Fibroblast of peridontal ligament (primary cell): ENCODE measurements around the gene CAPN12.

Experiments
- DNase-seq: peaks from one replicate; pipeline ENCODE4 v3.0.0-alpha.2; 2010; ENCODE audit errors: extremely low read depth

Gene CAPN12

GRCh38 chr19:38697197-38697596, 47.1 kb downstream of the CAPN12 start:
- DNase-seq = no peak

- no peak for DNase-seq
These were observed 47.6 kb downstream of the CAPN12 start for GRCh38 chr19:38696729-38697055.

- DNase-seq = no peak
These were observed 48.2 kb downstream of the CAPN12 start for GRCh38 chr19:38695832-38696728.

- no peak for DNase-seq
These were observed 49.0 kb downstream of the CAPN12 start for GRCh38 chr19:38695317-38695683.

GRCh38 chr19:38693380-38694223, 50.7 kb downstream of the CAPN12 start:
- DNase-seq = peak; percentile 62

GRCh38 chr19:38692458-38693379, 51.6 kb downstream of the CAPN12 start:
- DNase-seq = no peak

GRCh38 chr19:38691938-38692457, 52.3 kb downstream of the CAPN12 start:
- DNase-seq = peak; percentile 93

GRCh38 chr19:38690832-38691231, 53.4 kb downstream of the CAPN12 start:
- DNase-seq = no peak

- no peak for DNase-seq
These were observed 54.1 kb downstream of the CAPN12 start for GRCh38 chr19:38690146-38690545.

- DNase-seq = no peak
These were observed 56.4 kb downstream of the CAPN12 start for GRCh38 chr19:38687837-38688378.

- DNase-seq = no peak
These were observed 57.8 kb downstream of the CAPN12 start for GRCh38 chr19:38686530-38686888.

GRCh38 chr19:38685666-38686529, 58.4 kb downstream of the CAPN12 start:
- peak; percentile 75 for DNase-seq

- no peak for DNase-seq
These were observed 59.2 kb downstream of the CAPN12 start for GRCh38 chr19:38684862-38685665.

- peak; percentile 93 for DNase-seq
These were observed 60.0 kb downstream of the CAPN12 start for GRCh38 chr19:38684078-38684861.

- DNase-seq = peak; percentile 82
These were observed 60.7 kb downstream of the CAPN12 start for GRCh38 chr19:38683393-38684077.

GRCh38 chr19:38682872-38683392, 61.3 kb downstream of the CAPN12 start:
- no peak for DNase-seq

GRCh38 chr19:38682195-38682867, 61.9 kb downstream of the CAPN12 start:
- no peak for DNase-seq
